ENCODE results near the gene PKN2.

The PKN2 gene

DNA sequence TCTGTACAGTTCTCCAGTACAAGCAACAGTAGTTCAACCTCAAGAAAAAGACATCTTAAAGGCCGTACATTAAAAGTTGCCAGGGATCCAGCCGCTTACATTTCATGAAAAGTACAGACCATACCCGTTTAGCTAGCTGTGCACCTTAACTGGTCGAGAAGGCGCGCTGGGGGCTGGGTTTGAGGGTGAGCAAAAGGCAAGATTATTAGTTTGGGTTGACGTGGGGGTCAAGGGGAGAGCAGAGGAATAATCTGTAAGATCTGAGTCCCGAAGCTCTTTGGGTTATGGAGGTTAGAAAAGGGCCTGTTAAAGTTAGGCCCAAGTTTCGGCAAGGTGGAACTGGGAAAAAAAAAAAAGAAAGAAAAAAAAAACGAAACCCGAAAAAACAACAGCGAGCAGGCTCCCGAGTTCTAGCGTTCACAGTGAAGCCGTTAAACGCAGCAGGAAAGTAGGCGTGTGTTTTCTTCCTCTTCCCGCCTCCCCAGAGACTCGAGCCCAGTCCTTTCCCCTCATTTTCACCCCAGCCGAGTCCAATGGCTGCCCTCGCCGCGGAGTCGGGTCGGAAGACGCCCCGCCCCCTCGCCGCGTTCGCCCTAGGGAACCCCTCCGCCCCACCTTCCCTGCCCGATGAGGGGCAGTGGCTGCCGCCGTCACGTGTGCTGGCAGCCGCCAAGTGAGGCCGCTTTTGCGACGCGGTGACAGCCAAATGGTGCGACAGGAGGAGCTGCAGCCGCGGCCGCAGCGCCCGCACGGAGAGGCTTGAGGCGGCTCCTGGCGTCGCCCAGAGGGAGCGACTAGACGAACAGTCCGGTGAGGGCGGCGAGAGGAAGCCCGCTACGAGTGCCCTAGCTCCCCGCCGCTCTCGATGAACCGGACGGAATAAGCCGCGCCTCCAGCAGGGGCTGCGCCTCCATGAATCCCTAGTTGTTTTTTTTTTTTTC lies at the start of gene PKN2:
Gene PKN2, plus strand, starts transcription at position 733 of the 941 bp plus-strand sequence. CDS start 308 bp downstream, outside the sequence.
- DNase-seq, result peak; percentile 97

- no peak for DNase-seq
Measured at GRCh38 chr1:88634538-88634937, 49.5 kb upstream of the PKN2 start.

GRCh38 chr1:88640060-88640459 lies 44.0 kb upstream of the PKN2 start:
- DNase-seq, result no peak

DNA sequence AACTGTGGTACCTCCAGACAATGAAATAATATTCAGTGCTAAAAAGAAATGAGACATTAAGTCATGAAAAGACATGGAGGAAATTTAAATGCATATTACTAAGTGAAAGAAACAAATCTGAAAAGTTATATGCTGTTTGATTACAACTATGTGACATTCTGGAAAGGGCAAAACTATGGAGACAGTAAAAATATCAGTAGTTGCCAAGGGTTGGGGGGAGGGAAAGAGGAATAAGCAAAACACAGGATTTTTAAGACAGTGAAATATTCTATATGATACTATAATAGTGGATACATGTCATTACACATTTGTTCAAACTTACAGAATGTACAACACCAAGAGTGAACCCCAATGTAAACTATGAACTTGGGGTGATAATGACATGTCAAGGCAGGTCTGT lies 38.2 kb upstream of the PKN2 start:
- no peak for DNase-seq

DNA sequence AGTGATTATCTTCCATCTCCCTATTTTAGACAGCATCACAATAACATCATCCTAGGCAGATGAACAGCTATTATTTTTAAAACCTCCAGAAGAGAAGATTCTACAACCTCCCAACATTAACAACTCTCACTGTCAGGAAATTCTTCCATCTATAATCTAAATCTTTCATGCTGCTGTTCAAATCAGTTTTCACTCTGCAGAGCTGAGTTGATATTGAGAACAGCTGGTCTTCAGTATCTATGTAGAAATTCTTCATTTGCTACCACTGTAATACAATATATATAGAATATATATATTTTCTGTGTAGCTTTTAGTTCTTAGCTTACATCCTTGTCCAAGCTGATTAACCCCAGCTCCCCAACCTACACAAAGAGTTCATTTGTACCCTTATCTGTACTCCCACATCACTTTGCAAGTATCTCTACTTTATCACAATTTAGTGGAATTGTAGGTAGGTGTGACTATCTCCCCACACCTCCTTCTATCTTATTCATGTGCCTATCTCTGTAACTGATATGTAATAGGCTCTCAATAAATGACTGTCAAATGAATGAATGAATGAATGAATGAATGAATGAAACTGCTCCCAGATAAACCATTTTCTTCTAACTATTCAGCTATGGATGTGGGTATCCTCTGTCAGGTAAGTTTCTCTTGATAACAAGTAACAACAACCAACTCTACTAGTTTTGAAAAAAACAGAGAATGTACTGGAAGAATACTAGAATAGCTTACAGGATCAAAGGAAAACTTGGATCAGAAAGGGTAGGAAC lies 37.4 kb upstream of the PKN2 start:
- DNase-seq, result no peak

DNA sequence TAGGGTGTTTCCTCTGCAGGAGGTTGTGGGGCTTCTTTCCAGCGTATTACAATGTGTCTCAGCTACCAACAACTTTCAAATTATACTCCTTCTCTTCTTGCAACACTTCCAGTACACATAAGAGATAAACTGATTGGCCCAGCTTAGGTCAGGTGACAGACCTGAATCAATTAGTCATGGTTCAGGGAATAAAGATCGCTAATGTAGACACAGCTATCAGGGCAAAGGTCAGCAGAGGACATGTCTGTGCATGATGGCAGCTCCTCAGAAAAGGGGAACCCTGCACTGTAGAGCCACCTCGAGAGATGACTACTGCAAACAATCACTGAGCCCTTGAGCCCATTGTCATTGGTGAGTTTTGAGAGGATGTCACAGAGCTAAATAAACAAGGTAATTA lies 36.8 kb upstream of the PKN2 start:
- no peak for DNase-seq

DNA sequence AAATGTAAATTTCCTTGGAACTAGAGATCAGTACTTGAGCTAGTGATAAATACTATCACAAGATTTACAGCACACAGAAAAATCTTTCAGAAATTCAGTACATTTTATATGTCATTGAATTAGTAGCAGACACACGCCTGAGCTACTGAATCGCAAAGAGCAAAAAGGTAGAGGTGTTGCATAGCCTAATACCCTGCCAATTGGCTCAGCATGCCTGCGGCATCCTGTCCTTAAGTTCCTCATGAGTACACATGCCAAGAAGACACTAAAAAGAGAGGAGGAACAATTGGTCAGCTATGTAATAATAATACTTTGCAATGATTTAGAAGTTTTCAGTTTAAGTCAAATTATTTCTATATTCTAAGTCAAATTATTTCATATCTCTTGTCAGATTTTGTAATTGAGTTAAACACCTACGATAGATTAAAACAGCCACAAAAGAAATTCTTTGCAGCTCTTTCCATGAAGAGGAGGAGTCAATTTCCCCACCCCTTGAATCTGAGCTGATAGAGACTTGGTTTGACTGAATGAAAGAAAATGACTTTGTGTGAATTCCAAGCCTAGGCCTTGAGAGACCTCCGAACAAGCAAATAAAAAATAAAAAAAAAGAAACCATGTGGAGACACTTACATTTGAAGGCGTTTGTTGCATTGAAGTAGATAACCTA lies 36.2 kb upstream of the PKN2 start:
- DNase-seq, result no peak

DNA sequence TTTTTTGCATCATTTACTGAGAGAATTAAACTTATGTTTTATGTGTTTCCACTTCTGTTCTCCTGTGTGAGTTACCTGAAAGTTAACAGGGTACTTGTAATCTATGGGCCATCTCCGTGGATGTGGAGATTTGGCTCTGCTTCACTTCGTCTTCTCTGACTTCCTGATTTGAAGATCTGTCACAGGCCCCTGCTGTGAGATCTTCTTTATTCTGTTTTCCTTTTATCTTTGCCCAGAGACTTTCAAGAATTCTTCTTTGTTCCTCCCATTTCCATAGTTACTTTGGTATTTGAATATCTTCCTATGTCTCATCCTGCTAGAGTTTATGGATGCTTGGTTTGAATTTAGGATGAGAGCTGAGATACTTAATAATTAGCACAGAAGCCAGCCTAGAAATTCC lies 35.4 kb upstream of the PKN2 start:
- no peak for DNase-seq

- no peak for DNase-seq
Measured at GRCh38 chr1:88649932-88650331, 34.1 kb upstream of the PKN2 start.

DNA sequence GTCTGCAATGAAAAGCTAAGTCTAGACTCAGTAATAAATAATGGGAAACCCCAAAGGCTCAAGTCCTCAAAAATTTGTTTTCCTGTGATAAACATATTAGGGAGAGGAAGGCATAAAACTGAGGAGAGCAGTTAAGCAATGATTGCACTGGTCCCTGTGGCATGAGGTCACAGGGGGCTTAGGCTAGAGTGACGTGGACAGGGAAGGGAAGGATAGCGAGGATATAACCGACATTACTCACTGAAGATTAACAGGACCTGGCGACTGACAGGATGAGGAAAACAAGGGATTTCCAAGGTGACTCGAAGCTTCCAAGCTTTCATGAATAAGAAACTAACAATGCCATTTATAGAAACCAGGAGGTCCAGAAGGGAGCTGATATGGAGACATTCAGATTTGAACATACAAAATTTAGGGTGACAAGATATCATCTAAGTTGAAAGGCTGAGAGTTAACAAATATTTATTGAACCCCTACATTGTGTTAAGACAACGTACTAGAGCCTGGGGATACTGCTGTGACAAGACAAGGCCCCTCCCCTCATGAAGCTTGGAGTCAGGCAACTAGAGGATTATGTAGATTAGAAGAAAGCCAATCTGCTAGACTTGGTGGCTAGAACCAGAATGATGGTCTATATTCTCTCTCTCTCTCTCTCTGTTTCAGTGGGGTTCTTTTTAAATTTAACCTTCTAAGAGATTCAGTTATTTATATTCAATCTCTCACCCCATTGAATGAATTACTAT lies 33.2 kb upstream of the PKN2 start:
- DNase-seq, result no peak

GRCh38 chr1:88655140-88655539 lies 28.9 kb upstream of the PKN2 start:
- DNase-seq, result no peak

DNA sequence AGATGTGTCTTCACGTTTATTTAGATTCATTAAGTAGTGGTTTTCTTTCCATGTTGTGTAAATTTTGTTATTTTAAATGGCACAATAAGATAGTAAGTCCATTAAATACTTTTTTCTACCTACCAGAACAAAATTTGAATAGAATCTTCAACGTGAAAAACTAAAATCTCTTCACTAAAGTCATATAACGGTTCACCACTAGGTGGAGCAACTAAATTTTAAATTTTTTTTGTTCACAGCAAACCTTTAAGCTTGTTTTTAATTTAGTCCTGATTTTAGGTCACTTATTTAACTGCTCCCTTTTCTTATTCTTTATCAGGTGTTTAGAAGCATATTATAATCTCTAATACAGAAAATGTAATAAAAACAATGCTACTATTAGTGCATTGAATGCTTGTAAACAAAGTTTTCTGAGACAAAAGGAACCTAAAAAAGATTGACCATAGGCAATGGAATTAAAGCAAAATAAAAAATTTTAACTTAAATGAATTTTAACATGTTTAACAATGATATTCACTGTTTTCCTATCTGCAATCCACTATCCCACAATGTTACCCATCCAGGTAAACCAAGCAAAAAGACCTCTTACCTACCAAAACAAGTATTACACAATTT lies 28.3 kb upstream of the PKN2 start:
- DNase-seq, result no peak

DNA sequence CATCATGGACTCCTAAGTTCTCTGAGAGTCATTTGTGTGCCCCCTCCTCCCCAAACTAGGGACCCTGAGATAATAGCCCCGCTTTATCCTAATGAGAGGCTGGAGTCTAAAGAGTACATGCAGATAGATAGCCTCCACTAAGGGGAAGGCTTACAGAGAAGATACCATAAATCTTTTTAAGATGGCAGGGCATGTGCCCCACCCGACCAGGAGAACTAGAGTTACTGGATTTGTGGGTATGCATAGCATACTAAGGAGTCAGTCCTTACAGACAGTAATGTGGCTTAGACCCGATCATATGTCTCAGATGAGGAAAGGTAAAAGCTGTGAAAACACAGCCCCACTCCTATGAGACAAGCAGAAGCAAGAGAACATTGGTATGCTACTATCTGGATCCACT lies 25.7 kb upstream of the PKN2 start:
- no peak for DNase-seq

GRCh38 chr1:88659552-88659951 lies 24.5 kb upstream of the PKN2 start:
- no peak for DNase-seq

DNA sequence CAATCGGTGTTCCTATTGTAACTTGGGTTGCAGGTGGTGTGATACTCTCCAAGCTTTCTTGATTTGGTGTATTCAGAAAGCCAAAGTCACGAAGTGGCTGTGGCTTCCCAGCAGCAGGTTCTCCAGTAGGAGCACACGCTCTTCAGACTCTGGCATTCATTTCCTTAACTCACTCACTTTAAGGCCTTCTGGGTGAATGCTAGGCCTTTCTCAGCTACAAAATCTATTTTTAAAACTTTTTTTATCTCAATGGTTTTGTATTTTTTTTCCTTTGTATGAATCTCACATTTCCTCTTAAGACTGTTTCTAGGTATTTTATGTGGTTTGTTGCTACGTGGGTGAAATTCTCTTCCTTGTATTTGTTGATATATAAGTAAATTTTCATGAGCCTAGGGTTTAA lies 22.9 kb upstream of the PKN2 start:
- no peak for DNase-seq

DNA sequence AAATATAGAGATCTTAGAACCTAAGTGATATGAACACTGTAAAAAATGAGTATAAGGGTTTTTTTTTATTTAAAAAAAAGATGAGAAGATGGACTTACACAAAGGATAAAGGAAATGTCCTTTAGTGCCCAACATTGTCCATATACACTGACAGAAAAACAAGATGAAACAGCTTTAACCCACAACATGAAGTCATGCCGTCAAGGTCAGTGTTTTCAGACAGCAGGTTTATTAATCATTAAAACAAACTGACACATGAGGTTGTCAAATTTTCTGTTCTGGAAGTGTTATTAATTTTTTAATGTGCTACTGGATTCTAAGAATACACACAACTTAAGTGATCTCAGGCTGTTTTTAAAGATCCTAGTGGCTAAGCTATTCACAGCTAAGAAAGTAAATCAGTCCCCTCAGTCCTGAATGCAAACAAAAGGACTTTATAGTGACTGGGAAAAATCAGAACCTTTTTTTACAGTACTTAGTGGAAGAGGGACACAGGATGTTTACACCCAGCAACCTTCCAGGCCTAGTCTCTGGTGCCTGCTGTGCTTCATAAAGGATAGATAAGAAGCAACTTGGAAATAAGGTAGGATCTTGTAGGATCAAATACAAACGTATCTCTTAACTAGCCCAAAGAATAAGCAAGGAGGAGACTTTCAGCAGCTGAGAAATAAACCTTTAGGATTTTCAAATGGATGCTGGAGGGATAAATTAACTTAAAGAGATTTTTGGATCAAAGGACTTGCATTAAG lies 21.9 kb upstream of the PKN2 start:
- DNase-seq, result no peak

DNA sequence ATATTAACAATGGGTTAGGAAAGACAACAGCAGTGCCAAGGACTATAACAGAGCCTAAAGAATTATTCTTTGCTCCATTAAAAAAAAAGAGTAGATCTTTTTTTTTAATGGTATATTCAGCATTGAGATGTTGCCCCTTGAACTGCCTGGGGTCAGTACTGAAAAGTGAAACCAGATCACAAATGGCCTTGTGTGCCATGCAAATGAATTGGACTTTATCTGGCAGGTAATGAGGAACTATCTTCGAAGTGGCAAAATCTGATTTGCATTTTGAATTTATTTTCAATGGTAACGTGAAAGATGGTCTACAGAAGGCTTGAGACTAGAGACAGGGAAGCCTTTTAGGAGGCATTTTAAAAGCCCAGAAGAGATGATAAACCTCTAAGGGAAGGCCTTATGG lies 21.4 kb upstream of the PKN2 start:
- no peak for DNase-seq

DNA sequence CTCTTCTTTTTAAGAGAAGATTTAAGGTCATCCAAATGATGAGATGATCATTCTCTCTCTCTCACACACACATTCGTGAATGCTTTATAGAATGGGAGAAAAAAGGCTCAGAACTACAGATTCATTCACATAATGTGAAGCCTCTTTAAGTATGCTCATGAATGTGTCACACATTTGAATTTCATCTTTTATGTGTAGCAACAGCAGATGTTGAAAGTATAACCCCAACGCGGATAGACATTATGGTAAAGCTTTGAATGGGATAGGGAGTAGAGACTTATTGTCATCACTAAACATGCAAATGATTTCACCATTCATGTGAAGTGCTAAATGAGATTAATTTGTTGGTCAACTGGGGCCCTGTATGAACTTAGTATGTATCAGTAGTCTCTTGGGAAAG lies 15.7 kb upstream of the PKN2 start:
- DNase-seq, result no peak

DNA sequence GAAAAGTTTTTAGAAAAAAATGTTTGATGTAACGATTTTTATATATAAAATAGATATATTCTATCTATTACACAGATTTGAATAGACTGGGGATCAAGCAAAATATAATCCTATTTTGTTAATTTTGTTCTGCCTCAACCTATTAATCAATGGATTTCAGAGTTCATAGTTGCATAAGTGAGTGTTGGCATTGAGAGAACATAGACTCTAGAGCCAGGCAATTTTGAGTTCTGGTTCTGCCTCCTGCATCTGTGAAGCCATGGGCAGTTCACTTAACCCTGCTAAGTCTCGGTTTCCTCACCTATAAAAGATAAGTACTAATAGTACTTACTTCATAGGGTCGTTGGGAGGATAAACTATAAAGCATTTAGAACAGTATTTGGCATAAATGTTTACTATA lies 13.6 kb upstream of the PKN2 start:
- no peak for DNase-seq

- no peak for DNase-seq
Measured at GRCh38 chr1:88673446-88673845, 10.6 kb upstream of the PKN2 start.

DNA sequence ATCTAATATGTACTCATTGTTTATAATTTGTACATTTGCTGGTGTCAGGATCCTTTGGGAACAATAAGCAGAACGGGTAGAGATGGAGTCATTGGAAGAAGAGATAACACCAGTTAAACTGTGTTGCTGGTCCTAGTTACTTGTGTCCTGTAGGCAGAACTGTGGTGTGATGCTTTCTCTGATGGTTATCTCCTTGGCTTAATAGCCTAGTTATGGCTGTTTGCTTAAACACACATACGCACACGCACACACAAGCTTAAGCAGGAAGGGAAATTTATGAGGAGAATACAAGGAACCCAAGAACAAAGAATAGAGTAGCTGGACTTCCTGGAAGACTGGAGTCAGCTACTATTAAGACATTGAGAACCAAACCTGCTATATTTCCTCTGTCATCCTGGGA lies 5.7 kb upstream of the PKN2 start:
- no peak for DNase-seq

GRCh38 chr1:88680471-88680870 lies 3.6 kb upstream of the PKN2 start:
- DNase-seq, result no peak

All from activated naive CD4-positive, alpha-beta T cell treated with Interleukin-2 at 50 U/mL for 16 hours (primary cell).